ENCODE data around the gene GZMM. TPM values are rescaled to one million over a fixed set of nuclear protein-coding genes. Genes with fewer than 3 reads are reported as not detected.

Gene GZMM
- total RNA-seq, 2 experiments from 2014 or later, result 46.9 to 76.3 TPM

DNA sequence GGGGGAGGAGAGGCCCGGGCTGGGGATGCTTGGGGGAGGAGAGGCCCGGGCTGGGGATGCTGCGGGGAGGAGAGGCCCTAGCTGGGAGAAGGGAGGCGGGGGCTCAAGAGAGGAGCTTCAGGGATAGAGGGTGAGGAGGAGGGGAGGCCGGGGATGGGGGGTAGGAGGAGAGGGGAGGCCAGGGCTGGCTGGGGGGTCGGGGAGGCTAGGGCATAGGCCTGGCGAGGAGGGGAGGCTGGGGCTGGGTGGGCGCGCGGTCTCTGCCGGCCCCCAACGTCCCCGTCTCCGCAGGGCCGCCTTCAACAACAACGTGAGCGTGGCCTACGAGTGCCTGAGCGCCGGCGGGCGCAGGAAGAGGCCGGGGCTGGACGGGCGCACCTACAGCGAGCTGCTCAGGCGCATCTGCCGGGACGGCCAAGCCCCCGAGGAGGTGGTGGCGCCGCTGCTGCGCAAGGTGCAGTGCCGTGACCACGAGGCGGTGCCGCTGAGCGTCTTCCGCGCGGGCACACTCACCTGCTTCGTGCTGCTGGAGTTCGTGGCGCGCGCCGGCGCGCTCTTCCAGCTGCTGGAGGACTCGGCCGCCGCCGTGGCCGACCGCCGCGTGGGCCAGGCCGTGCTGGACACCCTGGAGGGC is 25.1 kb upstream of the GZMM start:
- H3K36me3 Mint-ChIP-seq, result peaks cover 4% of the 10 kb centered on the region
- no peaks in the 10 kb centered on the region for H3K27me3 Mint-ChIP-seq
- CTCF ChIA-PET, result interaction anchor here (1.0 to 1.4 kb wide), 3 partner anchors 8 to 13 kb away, joined by 3 to 6 read pairs (median 4); partner anchors contain the start of gene CDC34
- no peak overlapping the region for H3K4me3 Mint-ChIP-seq
- peaks cover 5% of the 10 kb centered on the region for H3K4me1 Mint-ChIP-seq
- DNase-seq (no peak), ATAC-seq (peak; percentile 77)
- no peaks in the 10 kb centered on the region for H3K9me3 Mint-ChIP-seq (ENCODE audit: low read depth)
- no peak overlapping the region for H3K27ac Mint-ChIP-seq

DNA sequence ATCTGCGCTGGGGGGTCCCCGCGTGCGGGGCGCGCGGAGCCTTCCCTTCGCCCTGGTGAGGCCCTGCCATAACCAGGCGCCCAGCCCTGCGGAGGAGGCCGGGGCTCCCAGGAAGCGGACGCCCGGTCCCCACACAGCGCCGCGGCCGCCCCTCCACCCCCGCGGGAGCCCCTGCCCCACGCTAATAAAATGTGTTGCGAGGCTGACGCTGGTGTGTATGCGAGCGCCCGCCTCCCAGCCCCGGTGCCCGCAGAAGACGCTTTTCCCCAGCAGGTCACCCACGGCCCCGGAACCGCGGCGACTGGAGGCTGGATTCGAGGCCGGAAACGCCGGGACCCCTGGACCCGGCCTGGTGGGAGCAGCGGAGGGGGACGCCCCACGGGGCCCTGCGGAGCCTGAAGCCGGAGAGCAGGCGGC is 24.4 kb upstream of the GZMM start:
- Mint-ChIP-seq H3K4me3 (no peak overlapping the region), H3K4me1 (peaks cover 5% of the 10 kb centered on the region), H3K27me3 (no peaks in the 10 kb centered on the region), H3K36me3 (no peaks in the 10 kb centered on the region), H3K27ac (no peak overlapping the region), H3K9me3 (ENCODE audit: low read depth) (no peaks in the 10 kb centered on the region)
- no peak for ATAC-seq
- CTCF ChIA-PET, result interaction anchor here (1.4 kb wide), 2 partner anchors 9 to 11 kb away, joined by 4 to 6 read pairs; no protein-coding TSS in a partner anchor
- no peak for DNase-seq

DNA sequence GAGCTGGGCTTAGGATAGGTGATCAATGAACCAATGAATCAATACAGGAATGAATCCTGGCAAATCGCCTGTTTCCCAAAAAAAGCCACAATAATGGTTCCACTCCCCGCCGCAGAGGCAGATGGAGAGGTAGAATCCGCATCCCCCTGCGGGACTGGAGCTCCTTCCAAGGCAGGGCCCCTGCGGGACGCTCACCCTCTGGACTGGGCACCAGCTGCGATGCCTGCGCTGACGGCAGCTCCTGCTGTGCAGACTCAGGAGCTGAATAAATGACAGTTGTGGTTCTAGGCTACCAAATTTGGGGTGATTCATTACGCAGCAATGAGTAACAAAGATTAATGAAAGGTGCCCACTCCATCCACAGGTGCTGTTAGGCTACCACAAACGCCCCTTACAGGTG is 21.1 kb upstream of the GZMM start:
- ATAC-seq, result no peak

DNA sequence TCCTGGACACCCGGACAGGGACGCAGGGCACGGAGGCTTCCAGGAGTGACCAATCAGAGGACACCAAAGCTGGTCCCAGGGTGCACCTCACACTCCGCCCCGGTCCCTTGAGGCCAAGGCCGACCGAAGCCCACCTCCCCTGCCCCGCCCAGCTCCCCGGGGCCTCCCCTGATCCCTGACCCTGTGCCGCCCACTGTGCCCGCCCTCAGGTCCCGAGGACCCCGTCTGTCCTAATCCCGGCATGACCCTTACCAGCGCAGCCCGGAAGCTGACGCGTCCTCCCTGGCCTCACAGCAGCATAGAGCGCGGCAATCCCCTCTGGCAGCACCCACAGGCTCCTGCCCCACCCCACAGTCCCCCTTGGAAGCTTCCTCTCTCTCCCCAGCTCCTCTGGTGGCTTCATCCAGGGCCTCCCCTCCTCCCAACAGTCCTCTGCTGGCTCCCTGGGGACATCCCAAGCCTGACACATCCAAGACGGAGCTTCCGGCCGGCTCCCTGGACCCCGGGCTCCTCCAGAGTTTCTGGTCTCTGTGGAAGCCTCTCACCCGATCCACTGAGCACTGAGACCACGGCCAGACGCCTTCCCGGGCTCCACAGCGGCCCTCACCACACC is 19.7 kb upstream of the GZMM start:
- peak; percentile 42 for ATAC-seq
- no peaks in the 10 kb centered on the region for H3K9me3 Mint-ChIP-seq (ENCODE audit: low read depth)
- peaks cover 3% of the 10 kb centered on the region for H3K27me3 Mint-ChIP-seq
- DNase-seq, result no peak
- CTCF ChIA-PET, result no interaction called here
- peaks cover 5% of the 10 kb centered on the region for H3K4me1 Mint-ChIP-seq
- H3K4me3 Mint-ChIP-seq, result no peak overlapping the region
- no peak overlapping the region for H3K27ac Mint-ChIP-seq
- no peaks in the 10 kb centered on the region for H3K36me3 Mint-ChIP-seq

More for the DNA sequence above, 21.1 kb upstream of the GZMM start:
- Mint-ChIP-seq H3K4me1 (peaks cover 5% of the 10 kb centered on the region), H3K36me3 (no peaks in the 10 kb centered on the region), H3K27ac (no peak overlapping the region), H3K4me3 (no peak overlapping the region), H3K9me3 (ENCODE audit: low read depth) (no peaks in the 10 kb centered on the region), H3K27me3 (peaks cover 3% of the 10 kb centered on the region)
- DNase-seq, result no peak
- CTCF ChIA-PET, result interaction anchor here (3.4 kb wide), 1 partner anchor 11 kb away, joined by 25 read pairs; no protein-coding TSS in a partner anchor

DNA sequence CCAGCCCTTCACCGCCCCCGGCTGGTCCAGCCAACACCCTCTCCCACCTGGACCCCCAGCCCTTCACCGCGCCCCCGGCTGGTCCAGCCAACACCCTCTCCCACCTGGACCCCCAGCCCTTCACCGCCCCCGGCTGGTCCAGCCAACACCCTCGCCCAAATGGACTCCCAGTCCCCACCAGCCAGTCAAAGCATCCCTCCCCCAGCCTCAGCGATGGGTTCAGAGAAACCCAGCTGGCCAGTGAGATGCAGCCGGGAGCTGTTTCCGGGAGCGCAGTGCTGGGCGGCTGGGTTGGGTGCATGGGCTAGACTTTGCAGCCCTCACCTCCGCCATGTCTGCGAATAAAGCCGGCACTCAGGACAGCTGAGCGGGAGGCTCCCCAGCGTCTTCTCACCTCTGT is 18.8 kb upstream of the GZMM start:
- no peak for DNase-seq
- Mint-ChIP-seq H3K27ac (no peak overlapping the region), H3K36me3 (no peaks in the 10 kb centered on the region), H3K4me1 (peaks cover 6% of the 10 kb centered on the region), H3K4me3 (no peak overlapping the region), H3K9me3 (ENCODE audit: low read depth) (no peaks in the 10 kb centered on the region), H3K27me3 (peaks cover 3% of the 10 kb centered on the region)
- CTCF ChIA-PET, result no interaction called here
- ATAC-seq, result no peak

GRCh38 chr19:525857-526419 is 17.9 kb upstream of the GZMM start:
- Mint-ChIP-seq H3K27me3 (peaks cover 3% of the 10 kb centered on the region), H3K4me3 (no peak overlapping the region), H3K27ac (no peak overlapping the region), H3K36me3 (no peaks in the 10 kb centered on the region), H3K9me3 (ENCODE audit: low read depth) (no peaks in the 10 kb centered on the region), H3K4me1 (peaks cover 7% of the 10 kb centered on the region)
- DNase-seq (no peak), ATAC-seq (no peak)
- CTCF ChIA-PET, result interaction anchor here (8.5 kb wide), 1 partner anchor 14 kb away, joined by 94 read pairs; no protein-coding TSS in a partner anchor

- Mint-ChIP-seq H3K27me3 (peaks cover 3% of the 10 kb centered on the region), H3K27ac (peak overlapping the region; percentile 83), H3K4me1 (peaks cover 18% of the 10 kb centered on the region), H3K36me3 (no peaks in the 10 kb centered on the region), H3K9me3 (ENCODE audit: low read depth) (no peaks in the 10 kb centered on the region), H3K4me3 (peak overlapping the region; percentile 77)
- no peak for ATAC-seq
- CTCF ChIA-PET, result interaction anchor here (1.4 to 8.5 kb wide), 7 partner anchors 11 to 240 kb away, joined by 3 to 94 read pairs (median 14); partner anchors contain the start of genes GZMM and TPGS1
- DNase-seq, result no peak
These were observed 13.5 kb upstream of the GZMM start for GRCh38 chr19:530134-531008.

DNA sequence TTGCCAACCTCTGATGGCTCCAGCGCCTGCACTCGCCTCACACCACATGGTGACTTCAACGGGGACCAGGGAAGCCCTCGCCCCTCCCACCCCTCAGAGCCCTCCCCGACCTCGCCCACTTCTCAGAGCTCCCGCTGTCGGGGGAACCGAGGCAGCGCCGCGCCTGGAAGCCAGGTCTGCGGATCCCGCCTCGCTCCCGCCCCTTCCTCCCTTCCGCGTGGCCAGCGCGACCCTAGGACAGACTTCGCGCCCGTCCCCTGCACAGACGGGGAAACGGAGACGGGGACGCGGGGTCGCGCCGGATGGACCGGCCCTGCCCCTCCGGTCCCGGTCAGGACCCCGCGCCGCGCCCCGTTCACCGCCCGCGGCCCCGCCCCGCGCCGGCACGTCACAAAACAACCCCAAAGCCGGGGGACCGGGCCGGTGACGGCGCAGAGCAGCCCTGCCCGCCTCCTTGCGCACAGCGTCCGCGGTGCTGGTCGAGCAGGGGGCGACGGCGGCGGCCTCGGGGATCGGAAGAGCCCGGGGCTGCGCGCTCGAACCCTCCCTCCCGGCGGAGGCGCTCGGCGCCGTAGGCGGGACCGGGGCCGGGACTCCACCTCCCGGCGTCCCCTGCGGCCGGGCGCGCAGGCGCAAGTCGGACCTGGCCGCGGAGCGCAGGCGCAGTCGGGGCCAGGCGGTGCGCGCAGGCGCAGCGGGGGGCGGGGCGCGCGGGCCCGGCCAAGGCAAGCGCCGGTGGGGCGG is 12.7 kb upstream of the GZMM start:
- Mint-ChIP-seq H3K9me3 (ENCODE audit: low read depth) (no peaks in the 10 kb centered on the region), H3K27me3 (peaks cover 3% of the 10 kb centered on the region), H3K27ac (peak overlapping the region; percentile 83), H3K36me3 (no peaks in the 10 kb centered on the region), H3K4me1 (peaks cover 18% of the 10 kb centered on the region), H3K4me3 (peak overlapping the region; percentile 77)
- peak; percentile 83 for ATAC-seq
- peak; percentile 90 for DNase-seq
- CTCF ChIA-PET, result interaction anchor here (1.0 to 8.5 kb wide), 11 partner anchors 12 to 239 kb away, joined by 3 to 94 read pairs (median 5); partner anchors contain the start of genes GZMM, MADCAM1 and TPGS1

DNA sequence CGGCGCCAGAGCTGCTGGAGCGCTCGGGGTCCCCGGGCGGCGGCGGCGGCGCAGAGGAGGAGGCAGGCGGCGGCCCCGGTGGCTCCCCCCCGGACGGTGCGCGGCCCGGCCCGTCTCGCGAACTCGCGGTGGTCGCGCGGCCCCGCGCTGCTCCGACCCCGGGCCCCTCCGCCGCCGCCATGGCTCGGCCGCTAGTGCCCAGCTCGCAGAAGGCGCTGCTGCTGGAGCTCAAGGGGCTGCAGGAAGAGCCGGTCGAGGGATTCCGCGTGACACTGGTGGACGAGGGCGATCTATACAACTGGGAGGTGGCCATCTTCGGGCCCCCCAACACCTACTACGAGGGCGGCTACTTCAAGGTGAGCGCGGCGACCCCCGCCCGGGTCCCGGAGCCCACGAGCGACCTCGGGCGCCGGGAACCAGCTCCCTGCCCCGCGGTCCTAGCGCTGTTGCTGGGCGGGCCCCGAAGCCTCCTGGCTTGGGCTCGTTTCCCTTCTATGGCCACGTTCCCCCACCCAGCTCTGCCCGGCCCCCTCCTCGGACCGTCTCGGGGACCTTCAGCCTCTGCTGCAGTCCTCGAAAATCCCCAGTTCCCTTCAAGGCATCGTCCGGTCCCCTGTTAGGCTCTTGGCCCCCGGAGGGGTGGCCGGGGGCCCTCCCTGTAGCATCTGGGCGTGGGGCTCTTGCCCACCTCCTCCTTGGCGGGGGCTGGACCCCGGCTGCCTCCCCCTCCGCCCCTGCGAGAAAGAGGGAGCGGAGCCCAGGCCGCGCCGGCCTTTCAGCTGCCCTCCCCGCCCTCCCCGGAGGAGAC is 11.9 kb upstream of the GZMM start, which contains the start of gene CDC34:
TSS of gene CDC34 (plus strand) at position 8 of the 808 bp plus-strand sequence. CDS start at position 180, 172 bp downstream.
- CTCF ChIA-PET, result interaction anchor here (1.0 to 8.5 kb wide), 12 partner anchors 11 to 238 kb away, joined by 3 to 94 read pairs (median 7); partner anchors contain the start of genes BSG, GZMM, MADCAM1 and TPGS1
- Mint-ChIP-seq H3K4me1 (peaks cover 18% of the 10 kb centered on the region), H3K27me3 (peaks cover under 1% of the 10 kb centered on the region), H3K4me3 (peak within 1 kb of the TSS; percentile 81), H3K27ac (peak within 1 kb of the TSS; percentile 83), H3K9me3 (ENCODE audit: low read depth) (no peaks in the 10 kb centered on the region), H3K36me3 (peaks cover 1% of the 10 kb centered on the region)
- ATAC-seq (no peak), DNase-seq (no peak)

GRCh38 chr19:532561-533363 is 11.1 kb upstream of the GZMM start:
- ATAC-seq, result no peak
- no peaks in the 10 kb centered on the region for H3K27me3 Mint-ChIP-seq
- H3K27ac Mint-ChIP-seq, result peak overlapping the region; percentile 85
- CTCF ChIA-PET, result interaction anchor here (1.0 to 8.5 kb wide), 10 partner anchors 11 to 237 kb away, joined by 3 to 94 read pairs (median 7); partner anchors contain the start of genes BSG, GZMM and TPGS1
- H3K36me3 Mint-ChIP-seq, result peaks cover 1% of the 10 kb centered on the region
- DNase-seq, result peak; percentile 65
- H3K9me3 Mint-ChIP-seq (ENCODE audit: low read depth), result no peaks in the 10 kb centered on the region
- H3K4me1 Mint-ChIP-seq, result peaks cover 18% of the 10 kb centered on the region
- peak overlapping the region; percentile 81 for H3K4me3 Mint-ChIP-seq

All from activated CD8-positive, alpha-beta memory T cell treated with anti-CD3 and anti-CD28 coated beads, Interleukin-2, amount 10 ng/mL, durations not matched to agents 7 days and 5 days (primary cell).